MG63 (cell line): ENCODE measurements around the gene ARID1A. TPM values are rescaled to one million over a fixed set of nuclear protein-coding genes. Genes with fewer than 3 reads are reported as not detected.
A peak's percentile ranks its signal among the peaks of the same experiment; 100 is the strongest.

Experiments used
- DNase-seq: peaks from one replicate; pipeline ENCODE4 v3.0.0-alpha.2; 2020
- H3K27me3 ChIP-seq: fragments of 250-450 bp; sonication (Bioruptor Pico); 2 replicates; pipeline ENCODE4 v1.5.1; 2020; ENCODE audit warnings: mild to moderate bottlenecking, moderate library complexity
- H3K36me3 ChIP-seq: fragments of 250-450 bp; sonication (Bioruptor Pico); 2 replicates; pipeline ENCODE4 v1.5.1; 2020; ENCODE audit warnings: mild to moderate bottlenecking, moderate library complexity
- H3K4me3 ChIP-seq: fragments of 250-450 bp; sonication (Bioruptor Pico); 2 replicates; pipeline ENCODE4 v1.5.1; 2020; ENCODE audit warnings: mild to moderate bottlenecking, moderate library complexity
- H3K9me3 ChIP-seq: fragments of 250-450 bp; sonication (Bioruptor Pico); 2 replicates; pipeline ENCODE4 v1.5.1; 2020; ENCODE audit warnings: mild to moderate bottlenecking, moderate library complexity
- total RNA-seq: library from RNA; depleted of rRNA; stranded (reverse); fragments of >200 nt; shearing (Covaris generic); gene quantifications from 2 replicates; pipeline ENCODE4 v1.2.3, GENCODE V29; 2014; ENCODE audit warnings: low replicate concordance; rRNA removed

The ARID1A gene
- total RNA-seq, 1 experiment from 2014 or later, result 14.6 TPM

- DNase-seq, result no peak
- no peak overlapping the region for H3K4me3 ChIP-seq
- H3K9me3 ChIP-seq, result no peaks in the 10 kb centered on the region
- H3K27me3 ChIP-seq, result no peaks in the 10 kb centered on the region
- no peaks in the 10 kb centered on the region for H3K36me3 ChIP-seq
These were observed 119.1 kb downstream of the ARID1A start for GRCh38 chr1:26814893-26815292.

GRCh38 chr1:26820784-26821269 is 125.0 kb downstream of the ARID1A start:
- H3K36me3 ChIP-seq, result no peaks in the 10 kb centered on the region
- no peak overlapping the region for H3K4me3 ChIP-seq
- no peaks in the 10 kb centered on the region for H3K27me3 ChIP-seq
- H3K9me3 ChIP-seq, result no peaks in the 10 kb centered on the region
- no peak for DNase-seq

- Histone ChIP-seq H3K9me3 (no peaks in the 10 kb centered on the region), H3K27me3 (no peaks in the 10 kb centered on the region), H3K36me3 (no peaks in the 10 kb centered on the region), H3K4me3 (no peak overlapping the region)
- no peak for DNase-seq
These were observed 127.1 kb downstream of the ARID1A start for GRCh38 chr1:26822737-26823395.

DNA sequence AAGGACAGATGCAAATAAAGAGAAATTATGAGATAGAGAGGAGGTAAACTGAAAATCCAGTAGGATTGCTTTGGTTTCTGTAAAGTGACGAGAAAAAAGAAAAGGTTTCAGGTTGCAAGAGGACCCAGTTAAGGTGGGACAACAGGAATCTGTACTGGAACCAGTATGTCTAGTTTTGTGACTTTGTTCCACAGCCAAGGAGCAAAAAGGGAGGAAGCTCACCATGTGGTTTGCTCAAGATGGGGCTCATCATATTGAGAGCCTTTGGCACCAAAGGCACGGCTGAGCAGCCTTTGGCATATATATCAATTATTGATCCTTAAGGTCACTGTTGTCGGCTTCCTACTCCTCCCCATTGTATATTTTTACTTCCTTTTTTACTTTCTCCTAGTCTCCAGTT is 128.9 kb downstream of the ARID1A start:
- Histone ChIP-seq H3K4me3 (no peak overlapping the region), H3K9me3 (no peaks in the 10 kb centered on the region), H3K36me3 (peaks cover 2% of the 10 kb centered on the region; the same call in 1 of the 2 replicates), H3K27me3 (no peaks in the 10 kb centered on the region)
- DNase-seq, result no peak

GRCh38 chr1:26826261-26827105 is 130.7 kb downstream of the ARID1A start, which contains the start of gene ZDHHC18:
Gene ZDHHC18, plus strand, starts transcription at chr1:26826688. Its CDS starts 117 bp downstream, at chr1:26826805.
- Histone ChIP-seq H3K36me3 (peaks cover 11% of the 10 kb centered on the region; the same call in 1 of the 2 replicates), H3K9me3 (no peaks in the 10 kb centered on the region), H3K27me3 (no peaks in the 10 kb centered on the region), H3K4me3 (peak within 1 kb of the TSS; percentile 61)
- peak; percentile 67 for DNase-seq

DNA sequence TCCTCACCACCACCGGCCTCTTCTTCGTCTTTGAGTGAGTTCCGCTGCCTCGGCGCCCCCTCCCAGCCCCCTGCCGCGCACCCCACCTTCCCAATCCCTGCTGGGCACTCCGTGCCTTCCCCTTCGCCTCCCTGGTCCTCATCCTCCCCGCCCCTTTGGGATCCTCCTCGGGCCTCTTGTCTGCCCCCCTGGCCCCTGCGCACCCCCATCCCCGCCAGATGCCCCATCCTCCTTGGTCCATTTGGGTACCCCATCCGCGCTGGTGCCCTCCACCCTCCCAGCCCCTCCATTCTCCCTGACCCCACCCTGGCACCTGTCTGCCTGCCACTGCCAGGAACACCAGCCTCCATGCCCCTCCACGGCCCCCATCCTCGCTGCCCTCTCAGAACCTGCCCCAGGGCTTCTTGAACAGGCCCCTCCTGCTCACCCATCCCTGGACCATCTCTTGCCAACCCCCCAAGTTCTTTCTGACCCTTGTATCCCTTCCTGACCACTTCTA is 131.3 kb downstream of the ARID1A start:
- H3K4me3 ChIP-seq, result peak overlapping the region; percentile 61
- no peak for DNase-seq
- H3K27me3 ChIP-seq, result no peaks in the 10 kb centered on the region
- no peaks in the 10 kb centered on the region for H3K9me3 ChIP-seq
- H3K36me3 ChIP-seq, result peaks cover 11% of the 10 kb centered on the region

- Histone ChIP-seq H3K4me3 (peak overlapping the region; percentile 61), H3K27me3 (no peaks in the 10 kb centered on the region), H3K9me3 (no peaks in the 10 kb centered on the region), H3K36me3 (peaks cover 16% of the 10 kb centered on the region)
- no peak for DNase-seq
These were observed 131.8 kb downstream of the ARID1A start for GRCh38 chr1:26827663-26828062.

GRCh38 chr1:26828411-26828991 is 132.7 kb downstream of the ARID1A start:
- H3K27me3 ChIP-seq, result no peaks in the 10 kb centered on the region
- no peak for DNase-seq
- no peak overlapping the region for H3K4me3 ChIP-seq
- H3K36me3 ChIP-seq, result peaks cover 22% of the 10 kb centered on the region
- no peaks in the 10 kb centered on the region for H3K9me3 ChIP-seq

- no peaks in the 10 kb centered on the region for H3K9me3 ChIP-seq
- H3K36me3 ChIP-seq, result peaks cover 22% of the 10 kb centered on the region
- no peaks in the 10 kb centered on the region for H3K27me3 ChIP-seq
- DNase-seq, result no peak
- no peak overlapping the region for H3K4me3 ChIP-seq
These were observed 133.5 kb downstream of the ARID1A start for GRCh38 chr1:26829184-26829911.

DNA sequence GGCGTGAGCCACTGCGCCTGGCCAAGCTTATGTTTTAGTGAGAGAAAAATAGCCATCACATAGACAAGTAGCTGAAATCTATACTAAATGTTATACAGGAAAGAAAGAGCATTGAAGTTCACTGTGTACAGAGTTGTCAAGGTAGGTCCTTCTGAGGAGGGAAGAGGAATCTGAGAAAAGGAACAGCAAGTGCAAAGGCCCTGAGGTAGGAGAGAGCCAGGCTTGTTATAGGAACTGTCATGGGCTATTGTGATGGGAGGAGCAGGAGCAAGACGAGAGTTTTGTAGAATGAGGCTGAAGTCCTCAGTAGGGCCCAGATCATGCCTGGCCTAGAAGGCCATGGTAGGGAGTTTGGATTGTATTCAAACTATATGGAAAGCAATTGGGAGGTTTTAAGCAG is 135.2 kb downstream of the ARID1A start:
- H3K36me3 ChIP-seq, result peaks cover 22% of the 10 kb centered on the region
- H3K9me3 ChIP-seq, result no peaks in the 10 kb centered on the region
- no peaks in the 10 kb centered on the region for H3K27me3 ChIP-seq
- no peak for DNase-seq
- H3K4me3 ChIP-seq, result no peak overlapping the region

Other genes with a start within 250 kb of the ARID1A start
- 568 and 802 TPM in 2 replicates for gene HMGN2, start 223.6 kb upstream of the ARID1A start, total RNA-seq
- gene RPS6KA1, start 166.3 kb upstream of the ARID1A start, total RNA-seq, result 10.1 and 10.2 TPM in 2 replicates
- 10.5 and 11.7 TPM in 2 replicates for gene PIGV, start 91.9 kb downstream of the ARID1A start, total RNA-seq
- gene ZDHHC18, start 130.7 kb downstream of the ARID1A start, total RNA-seq, result 3.5 and 12.7 TPM in 2 replicates
- gene SFN, start 167.1 kb downstream of the ARID1A start, total RNA-seq, result not detected in 2 replicates
- gene GPN2, start 194.3 kb downstream of the ARID1A start, total RNA-seq, result 10.0 and 13.0 TPM in 2 replicates
- 12.2 and 15.6 TPM in 2 replicates for gene GPATCH3, start 204.5 kb downstream of the ARID1A start, total RNA-seq
- not detected in 2 replicates for gene NR0B2, start 218.0 kb downstream of the ARID1A start, total RNA-seq
- 19.1 and 33.9 TPM in 2 replicates for gene NUDC, start 225.7 kb downstream of the ARID1A start, total RNA-seq